Stimulated activated CD4-positive, alpha-beta T cell treated with anti-CD3 and anti-CD28 coated beads, Interleukin-15, amount 100 ng/mL, for 24 hours (primary cell): Measurements from ENCODE around the gene CPSF4L.
"Not testable (repeated sequence)": the region's sequence is repeated elsewhere in the genome, so short reads cannot be mapped to it uniquely, and the experiment has no call there.

Experiments
- DNase-seq: peaks from one replicate; pipeline ENCODE4 v3.0.0-alpha.2; 2020

Gene CPSF4L

GRCh38 chr17:73267648-73268537 is 6.2 kb upstream of the CPSF4L start:
- no peak for DNase-seq

- no peak for DNase-seq
Measured at GRCh38 chr17:73266796-73267195, 5.1 kb upstream of the CPSF4L start.

DNA sequence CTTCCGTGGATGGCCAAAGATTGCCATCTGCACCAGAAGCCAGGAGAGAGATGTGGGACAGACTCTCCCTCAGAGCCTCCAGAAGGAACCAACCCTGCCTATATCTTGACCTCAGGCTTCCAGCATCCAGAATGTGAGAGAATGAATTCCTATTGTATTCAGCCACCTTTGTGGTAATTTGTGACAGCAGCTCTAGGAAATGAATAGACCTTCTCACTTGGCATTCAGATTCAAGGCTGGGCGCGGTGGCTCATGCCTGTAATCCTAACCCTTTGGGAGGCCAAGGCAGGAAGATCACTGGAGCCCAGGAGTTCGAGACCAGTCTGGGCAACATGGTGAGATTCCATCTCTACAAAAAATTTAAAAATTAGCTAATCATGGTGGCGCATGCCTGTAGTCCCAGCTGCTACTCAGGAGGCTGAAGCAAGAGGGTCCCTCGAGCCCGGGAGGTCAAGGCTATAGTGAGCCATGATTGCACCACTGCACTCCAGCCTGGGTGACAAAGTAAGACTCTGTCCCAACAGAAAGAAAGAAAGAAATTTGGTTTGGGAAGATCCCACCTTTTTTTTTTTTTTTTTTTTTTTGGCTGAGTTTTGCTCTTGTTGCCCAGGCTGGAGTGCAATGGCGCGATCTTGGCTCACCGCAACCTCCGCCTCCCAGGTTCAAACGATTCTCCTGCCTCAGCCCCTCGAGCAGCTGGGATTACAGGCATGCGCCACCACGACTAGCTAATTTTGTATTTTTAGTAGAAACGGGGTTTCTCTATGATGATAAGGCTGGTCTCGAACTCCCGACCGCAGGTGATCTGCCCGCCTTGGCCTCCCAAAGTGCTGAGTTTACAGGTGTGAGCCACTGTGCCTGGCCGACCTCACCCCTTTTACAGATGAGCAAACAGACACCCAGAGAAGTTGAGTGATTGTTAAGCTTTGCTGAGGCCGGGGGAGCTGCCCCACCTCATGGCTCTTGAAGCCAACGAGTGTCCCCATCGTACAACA is 4.3 kb upstream of the CPSF4L start:
- no peak for DNase-seq

DNA sequence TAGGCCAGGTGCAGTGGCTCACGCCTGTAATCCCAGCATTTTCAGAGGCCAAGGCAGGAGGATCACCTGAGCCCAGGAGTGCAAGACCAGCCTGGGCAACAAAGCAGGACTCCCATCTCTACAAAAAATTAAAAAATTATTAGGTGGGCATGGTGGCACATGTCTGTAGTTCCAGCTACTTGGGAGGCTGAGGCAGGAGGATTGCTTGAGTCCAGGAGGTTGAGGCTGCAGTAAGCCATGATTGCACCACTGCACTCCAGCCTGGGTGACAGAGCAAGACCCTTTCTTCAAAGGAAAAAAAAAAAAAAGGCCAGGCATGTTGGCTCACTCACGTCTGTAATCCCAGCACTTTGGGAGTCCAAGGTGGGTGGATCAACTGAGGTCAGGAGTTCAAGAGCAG is 2.8 kb upstream of the CPSF4L start:
- not testable (repeated sequence) for DNase-seq

DNA sequence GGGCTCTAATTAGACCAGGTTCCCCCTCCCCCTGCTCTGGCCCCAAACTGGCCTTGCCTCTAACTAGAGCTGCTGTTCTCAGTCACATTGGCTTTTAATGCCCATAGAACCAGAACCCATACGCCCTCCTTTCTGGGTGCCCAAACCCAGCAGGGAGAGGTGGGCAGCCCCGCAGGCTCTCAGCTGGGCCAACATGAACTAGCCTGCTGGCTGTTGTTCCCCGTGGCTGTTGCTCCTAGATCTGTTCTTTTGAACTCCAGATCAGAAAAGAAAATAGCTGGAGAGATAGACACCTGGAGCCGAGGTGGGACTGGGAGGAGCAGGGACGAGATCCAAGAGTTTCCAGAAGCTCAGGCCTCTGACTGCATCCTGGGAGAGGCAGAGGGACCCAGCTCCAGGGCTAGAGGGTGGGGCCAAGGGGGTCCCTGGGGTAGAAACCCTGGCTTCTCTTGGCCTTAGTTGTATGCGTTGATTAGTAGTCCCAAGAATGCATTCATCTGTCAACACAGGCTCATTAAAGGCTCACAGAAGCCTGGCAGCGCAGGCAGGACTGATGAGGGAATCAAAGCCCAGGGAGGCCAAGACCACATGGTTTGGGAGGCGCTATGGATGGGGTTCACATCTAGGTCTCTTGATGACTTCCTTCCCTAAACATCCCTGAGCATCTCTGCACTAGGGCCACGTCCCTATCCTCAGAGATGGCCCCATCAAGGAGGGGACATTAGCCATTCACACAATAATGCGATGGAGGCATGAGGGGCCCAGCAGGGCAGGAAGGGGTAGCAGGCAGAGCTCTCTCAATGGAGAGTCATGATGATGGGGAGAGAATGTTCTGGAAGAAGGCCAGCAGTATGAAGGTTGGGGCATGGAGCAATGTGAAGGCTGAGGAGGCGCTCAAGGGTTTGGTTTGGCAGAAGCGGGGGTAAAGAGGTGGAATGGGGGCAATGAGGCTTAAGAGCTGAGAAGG is 1.3 kb upstream of the CPSF4L start:
- no peak for DNase-seq

DNA sequence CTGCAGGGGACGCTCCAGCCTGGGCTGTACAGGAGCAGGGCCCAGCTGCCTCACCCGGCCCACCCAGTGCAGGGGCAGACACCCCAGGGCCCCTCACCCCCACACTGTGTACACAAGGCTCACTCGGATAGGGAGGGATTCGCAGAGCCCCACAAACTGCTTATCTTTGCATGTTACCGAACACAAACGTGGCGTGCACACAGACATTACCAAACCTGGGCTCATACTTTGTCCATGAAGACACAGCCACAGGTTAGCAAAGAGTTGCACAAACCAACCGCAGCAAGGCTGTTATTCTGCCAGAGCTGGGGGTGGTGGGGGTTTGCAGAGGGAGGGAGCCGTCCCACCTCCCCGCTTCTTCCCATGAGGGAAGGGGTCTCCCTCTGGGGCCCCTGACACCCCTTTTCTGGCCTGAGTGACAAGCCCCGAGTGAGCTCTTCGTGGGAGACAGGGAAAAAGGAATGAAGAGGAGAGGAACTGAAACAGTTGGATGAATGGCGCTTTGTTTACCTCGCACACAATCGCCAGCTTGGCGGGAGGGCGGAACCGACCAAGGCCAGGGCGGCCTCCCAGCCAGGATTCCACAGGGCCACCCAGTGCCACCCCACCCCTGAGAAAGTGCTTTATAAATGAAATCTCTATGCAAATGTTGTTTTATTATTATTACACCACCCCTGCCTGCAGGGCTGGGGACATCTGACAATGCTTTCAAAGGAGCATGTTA is 434 bp upstream of the CPSF4L start:
- no peak for DNase-seq

GRCh38 chr17:73257516-73257915 is 4.2 kb downstream of the CPSF4L start:
- DNase-seq, result no peak

DNA sequence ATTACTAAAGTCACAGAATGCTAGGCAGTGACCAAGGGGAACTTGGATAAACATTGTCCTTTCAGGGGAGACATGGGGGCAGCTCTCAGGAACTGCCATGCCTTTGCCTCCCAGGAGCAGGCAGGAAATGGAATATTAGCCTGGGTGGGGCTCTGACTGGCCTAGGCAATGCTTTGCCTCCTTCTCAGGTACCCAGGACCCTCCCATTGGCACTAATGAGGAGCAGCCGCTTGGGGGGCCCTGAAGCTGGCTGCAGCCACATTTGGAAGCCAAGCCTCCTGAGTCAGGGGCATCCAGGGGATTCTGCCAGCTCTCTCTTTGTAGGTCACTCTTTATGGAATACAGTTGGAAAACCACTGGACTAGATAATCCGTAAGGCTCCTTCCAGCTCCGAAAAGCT is 5.5 kb downstream of the CPSF4L start:
- DNase-seq, result no peak

GRCh38 chr17:73255671-73256181 is 6.0 kb downstream of the CPSF4L start:
- peak; percentile 60 for DNase-seq

DNA sequence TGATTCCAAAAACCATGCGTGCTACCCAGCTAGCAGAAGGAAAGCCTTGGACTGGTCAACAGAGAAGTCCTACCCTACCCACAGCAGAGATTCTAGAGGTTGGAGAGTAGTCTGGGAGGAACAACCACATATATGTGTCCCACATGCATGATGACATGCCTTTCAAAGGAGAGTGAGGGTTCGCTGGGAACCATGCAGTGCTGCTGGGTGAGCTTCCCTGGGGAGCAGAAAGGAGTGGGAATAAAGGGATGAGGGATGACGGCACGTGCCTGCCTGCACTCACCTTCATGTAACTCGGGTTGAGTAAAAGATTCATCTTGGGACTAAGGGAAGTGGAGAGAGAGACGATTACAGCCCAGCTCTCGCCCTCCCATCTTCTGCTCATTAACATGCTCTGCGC is 9.8 kb downstream of the CPSF4L start:
- DNase-seq, result no peak

- no peak for DNase-seq
Measured at GRCh38 chr17:73250851-73251640, 10.6 kb downstream of the CPSF4L start.

DNA sequence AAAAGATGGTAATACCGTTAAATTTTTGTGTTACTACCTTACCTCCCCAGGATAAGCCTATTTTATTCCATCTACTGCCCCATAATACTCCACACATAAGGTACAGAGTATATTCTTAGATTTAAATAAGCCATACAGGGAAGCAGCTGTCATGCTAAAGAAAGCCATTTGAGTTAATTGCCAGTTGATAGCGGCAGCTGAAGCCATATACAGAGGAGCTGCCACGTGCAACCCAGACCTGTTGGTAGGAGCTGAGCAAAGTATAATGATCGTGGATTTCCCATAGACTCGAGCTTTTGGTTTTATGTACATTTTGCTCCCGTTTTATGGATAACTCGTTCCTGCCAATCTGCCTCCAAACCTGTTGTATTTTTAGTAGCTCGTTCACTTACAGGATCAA is 12.0 kb downstream of the CPSF4L start:
- no peak for DNase-seq

DNA sequence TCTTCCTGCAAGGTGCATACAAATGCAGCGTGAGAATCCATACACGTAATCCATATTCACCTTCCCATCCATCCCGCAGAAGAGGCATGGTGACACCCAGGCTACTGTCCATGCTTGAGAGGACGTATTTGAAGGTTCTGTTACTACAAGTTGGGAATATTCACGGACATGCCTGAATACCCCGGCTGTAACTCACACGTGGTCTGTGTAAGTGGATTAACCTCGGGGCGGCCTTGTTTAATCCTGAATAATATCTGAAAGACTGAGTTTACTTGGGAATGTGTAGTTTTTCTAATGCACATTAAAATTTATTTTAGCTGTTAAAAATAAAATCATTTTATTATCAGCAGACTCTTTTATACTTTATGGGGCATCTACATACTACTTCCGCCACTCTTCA is 13.1 kb downstream of the CPSF4L start:
- DNase-seq, result no peak

DNA sequence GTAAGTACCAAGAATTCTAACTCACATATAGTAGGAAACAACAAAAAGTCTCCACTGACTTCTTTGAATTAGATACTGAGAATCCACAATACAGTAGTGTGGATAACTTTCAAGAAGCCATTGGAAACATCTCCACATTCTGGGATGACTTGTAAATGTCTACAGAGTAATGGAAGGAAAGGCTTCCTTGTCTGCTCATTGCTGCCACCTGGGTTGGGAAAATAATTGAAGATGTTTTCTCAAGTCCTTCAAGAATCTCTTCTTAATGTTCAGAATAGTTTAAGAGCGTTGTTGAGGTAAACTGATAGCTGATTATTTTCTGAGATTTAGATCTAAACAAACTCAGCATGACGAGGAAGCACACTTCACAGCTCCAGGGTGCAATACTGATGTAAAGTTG is 14.0 kb downstream of the CPSF4L start:
- DNase-seq, result no peak

DNA sequence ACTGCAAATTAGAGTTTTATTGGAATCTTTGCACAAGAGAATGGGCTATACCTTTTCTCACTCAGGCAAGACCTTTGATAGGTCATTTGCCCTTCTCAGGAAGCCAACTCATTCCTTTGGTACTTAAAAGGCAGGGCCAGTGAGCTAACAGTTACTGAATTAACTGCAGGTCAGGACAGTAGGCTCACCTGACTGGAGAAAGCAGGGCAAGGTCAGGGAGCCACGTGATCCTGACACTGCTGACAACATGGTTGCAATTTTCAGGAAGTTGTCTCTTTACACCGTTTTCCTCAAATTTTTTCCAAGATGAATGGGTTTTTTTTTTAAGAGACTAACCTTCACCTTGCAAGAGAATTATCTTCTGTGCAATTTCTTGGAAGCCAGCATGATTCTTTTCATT is 21.1 kb downstream of the CPSF4L start:
- DNase-seq, result no peak

- DNase-seq, result no peak
Measured at GRCh38 chr17:73237714-73238113, 24.0 kb downstream of the CPSF4L start.

GRCh38 chr17:73234736-73235135 is 26.9 kb downstream of the CPSF4L start:
- no peak for DNase-seq

DNA sequence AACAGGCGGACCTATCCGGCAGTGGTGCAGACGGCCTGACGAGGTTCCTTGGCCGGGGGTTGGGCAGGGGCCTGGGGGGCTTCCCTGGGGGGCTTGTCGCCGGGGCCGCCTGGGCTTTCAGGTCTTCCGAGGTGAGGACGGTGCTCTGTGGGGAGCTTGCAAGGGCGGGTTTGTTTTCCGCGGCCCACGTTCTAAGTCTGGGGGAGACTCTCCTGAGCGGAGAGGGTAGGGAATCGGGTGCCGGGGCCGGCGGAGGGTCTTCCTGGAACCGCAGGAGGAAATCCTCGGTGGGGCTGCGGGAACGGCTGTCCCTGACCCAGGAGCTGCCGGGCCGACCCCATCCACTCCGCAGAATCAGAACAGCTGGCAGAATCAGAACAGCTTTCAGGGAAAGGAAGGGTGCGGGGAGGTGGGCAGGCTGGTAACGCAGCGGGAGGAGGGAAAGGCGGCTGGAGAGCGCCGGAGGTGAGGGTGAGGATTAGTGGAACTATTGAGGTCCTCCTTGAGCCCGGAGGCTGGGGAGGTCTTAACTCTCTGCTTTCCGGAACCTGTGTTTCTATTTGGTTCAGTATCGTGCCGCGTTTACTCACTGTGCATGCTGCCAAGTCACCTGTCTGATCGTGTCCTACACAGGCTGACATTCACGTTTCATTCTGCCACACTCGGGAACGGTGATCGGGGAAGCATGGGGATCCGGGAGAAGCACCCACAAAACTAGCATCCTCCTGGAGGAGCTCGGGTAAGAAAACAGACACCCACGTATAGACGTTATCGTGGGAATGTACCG is 28.9 kb downstream of the CPSF4L start:
- DNase-seq, result peak; percentile 52

DNA sequence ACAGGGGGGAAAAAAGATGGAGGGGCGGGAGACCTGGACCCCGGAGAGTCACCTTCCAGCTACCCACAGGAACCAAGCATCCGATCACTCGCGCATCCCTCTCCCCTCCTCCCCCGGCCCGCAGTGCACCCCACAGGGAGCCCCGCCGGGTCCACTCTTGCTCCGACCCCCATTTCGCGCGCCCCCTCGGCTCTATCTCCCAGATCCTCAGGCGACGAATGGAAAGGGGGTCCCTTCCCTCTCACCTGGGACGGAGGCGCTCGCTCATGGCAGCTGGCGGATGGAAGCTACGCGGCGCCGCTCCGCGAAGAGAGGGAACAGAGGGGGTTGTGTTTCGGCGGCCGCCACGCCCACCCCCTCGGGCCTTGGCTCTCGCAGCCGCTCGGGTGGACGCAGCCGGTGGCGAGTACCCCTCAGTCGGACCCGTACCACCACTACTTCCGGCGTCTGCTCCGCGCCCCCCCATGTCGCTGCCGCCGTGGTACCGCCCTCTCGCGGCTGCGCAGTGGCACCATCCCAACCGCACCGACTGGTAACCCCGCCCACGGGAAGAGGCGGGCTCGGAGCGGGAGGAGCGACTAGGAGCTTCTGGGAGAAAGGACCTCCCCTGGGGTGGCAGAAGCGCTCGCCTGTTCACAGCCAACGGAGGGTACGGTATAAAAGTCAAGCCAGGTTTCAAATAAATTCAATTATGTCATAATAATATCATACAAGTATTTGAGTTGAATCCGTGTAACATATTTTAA is 29.7 kb downstream of the CPSF4L start:
- peak; percentile 98 for DNase-seq
